H9 (cell line): ENCODE measurements around the gene TMEM200A. TPM values are rescaled to one million over a fixed set of nuclear protein-coding genes. Genes with fewer than 3 reads are reported as not detected.

ENCODE experiments used
- DNase-seq: peaks from one replicate; pipeline ENCODE4 v3.0.0-alpha.2; 2017
- H2AFZ ChIP-seq: one replicate; pipeline ENCODE4 v1.6.1; 2013; ENCODE audit warnings: mild to moderate bottlenecking, low read length, control low read depth, moderate library complexity
- H2AK5ac ChIP-seq: 2 replicates; pipeline ENCODE4 v1.6.1; 2013; ENCODE audit warnings: low read length, control low read depth, mixed read lengths; ENCODE audit not compliant: insufficient read length
- H2BK120ac ChIP-seq: one replicate; pipeline ENCODE4 v1.6.1; 2013; ENCODE audit warnings: low read depth, mild to moderate bottlenecking, low read length, control low read depth, inconsistent platforms; ENCODE audit not compliant: poor library complexity, severe bottlenecking
- H2BK12ac ChIP-seq: 2 replicates; pipeline ENCODE4 v1.6.1; 2013; ENCODE audit warnings: low read length, control low read depth, mixed read lengths, low read depth; ENCODE audit not compliant: insufficient read length
- H2BK15ac ChIP-seq: 2 replicates; pipeline ENCODE4 v1.6.1; 2013; ENCODE audit warnings: low read depth, low read length, control low read depth
- H2BK20ac ChIP-seq: one replicate; pipeline ENCODE4 v1.6.1; 2013; ENCODE audit warnings: low read depth, mild to moderate bottlenecking, low read length, control low read depth, inconsistent platforms; ENCODE audit not compliant: poor library complexity, severe bottlenecking
- H2BK5ac ChIP-seq: 2 replicates; pipeline ENCODE4 v1.6.1; 2013; ENCODE audit warnings: low read length, control low read depth, mixed read lengths; ENCODE audit not compliant: insufficient read length
- H3K14ac ChIP-seq: 2 replicates; pipeline ENCODE4 v1.6.1; 2013; ENCODE audit warnings: low read length, control low read depth; ENCODE audit not compliant: insufficient read depth
- H3K18ac ChIP-seq: 2 replicates; pipeline ENCODE4 v1.6.1; 2013; ENCODE audit warnings: low read depth, mild to moderate bottlenecking, mixed read lengths, low read length, control low read depth; ENCODE audit not compliant: insufficient read length
- H3K23ac ChIP-seq: 2 replicates; pipeline ENCODE4 v1.6.1; 2013; ENCODE audit warnings: low read length, control low read depth, mixed read lengths, low read depth; ENCODE audit not compliant: insufficient read length
- H3K23me2 ChIP-seq: 2 replicates; pipeline ENCODE4 v1.6.1; 2013; ENCODE audit warnings: low read depth, mild to moderate bottlenecking, mixed read lengths, low read length, control low read depth; ENCODE audit not compliant: insufficient read length, poor library complexity, severe bottlenecking
- H3K27ac ChIP-seq: 2 replicates; pipeline ENCODE4 v1.5.1; 2013; ENCODE audit warnings: low read length, control low read depth, mixed read lengths, low read depth; ENCODE audit not compliant: insufficient read length
- H3K27me3 ChIP-seq: 2 replicates; pipeline ENCODE4 v1.6.1; 2013; ENCODE audit warnings: low read length, control low read depth, inconsistent platforms; ENCODE audit not compliant: insufficient read depth
- H3K4ac ChIP-seq: 2 replicates; pipeline ENCODE4 v1.6.1; 2013; ENCODE audit warnings: low read depth, mild to moderate bottlenecking, control low read depth, inconsistent platforms, low read length, moderate library complexity
- H3K4me1 ChIP-seq: 2 replicates; pipeline ENCODE4 v1.6.1; 2013; ENCODE audit warnings: low read length, control low read depth, inconsistent platforms; ENCODE audit not compliant: insufficient read depth
- H3K4me2 ChIP-seq: 2 replicates; pipeline ENCODE4 v1.6.1; 2013; ENCODE audit warnings: low read length, control low read depth, mixed read lengths; ENCODE audit not compliant: insufficient read length, insufficient read depth
- H3K56ac ChIP-seq: 2 replicates; pipeline ENCODE4 v1.6.1; 2013; ENCODE audit warnings: low read depth, mild to moderate bottlenecking, mixed read lengths, low read length, control low read depth; ENCODE audit not compliant: insufficient read length
- H3K79me1 ChIP-seq: 2 replicates; pipeline ENCODE4 v1.6.1; 2013; ENCODE audit warnings: low read depth, mild to moderate bottlenecking, moderate library complexity, low read length, control low read depth, inconsistent platforms; ENCODE audit not compliant: insufficient read depth, poor library complexity, severe bottlenecking
- H3K79me2 ChIP-seq: 2 replicates; pipeline ENCODE4 v1.6.1; 2013; ENCODE audit warnings: low read length, control low read depth, inconsistent platforms; ENCODE audit not compliant: insufficient read depth
- H3K9ac ChIP-seq: 2 replicates; pipeline ENCODE4 v1.6.1; 2013; ENCODE audit warnings: low read length, control low read depth, mixed read lengths; ENCODE audit not compliant: insufficient read length; ENCODE audit errors: extremely low read depth
- H3K9me3 ChIP-seq: one replicate; pipeline ENCODE4 v1.6.1; 2013; ENCODE audit warnings: low read depth, low read length, inconsistent platforms; ENCODE audit not compliant: control insufficient read depth
- H3T11ph ChIP-seq: one replicate; pipeline ENCODE4 v1.6.1; 2013; ENCODE audit warnings: mild to moderate bottlenecking, low read length, control low read depth, inconsistent platforms
- H4K20me1 ChIP-seq: one replicate; pipeline ENCODE4 v1.6.1; 2013; ENCODE audit not compliant: control insufficient read depth, insufficient read length, insufficient read depth
- H4K5ac ChIP-seq: 2 replicates; pipeline ENCODE4 v1.6.1; 2013; ENCODE audit warnings: low read depth, mild to moderate bottlenecking, mixed read lengths, low read length, control low read depth; ENCODE audit not compliant: insufficient read length
- H4K8ac ChIP-seq: replicated peaks from 2 replicates; pipeline ENCODE4 v1.6.1; 2013; ENCODE audit warnings: low read length, control low read depth, mixed read lengths, low read depth; ENCODE audit not compliant: insufficient read length
- H4K91ac ChIP-seq: 2 replicates; pipeline ENCODE4 v1.6.1; 2013; ENCODE audit warnings: low read depth, mild to moderate bottlenecking, moderate library complexity, mixed read lengths, low read length, control low read depth; ENCODE audit not compliant: insufficient read length
- H3K27ac Mint-ChIP-seq, 3 experiments: 2 replicates in 2 of 3; 3 replicates in 1 of 3; pipeline ENCODE4 v1.8.0; 2020 to 2021; ENCODE audit warnings: mixed read lengths in 3 of 3, mild to moderate bottlenecking in 1 of 3, moderate library complexity in 1 of 3
- H3K27me3 Mint-ChIP-seq: 2 replicates; pipeline ENCODE4 v1.8.0; 2021; ENCODE audit warnings: low read depth, mild to moderate bottlenecking, moderate library complexity, mixed read lengths
- H3K36me3 Mint-ChIP-seq, 3 experiments: 2 replicates in 2 of 3; 3 replicates in 1 of 3; pipeline ENCODE4 v1.8.0; 2020 to 2021; ENCODE audit warnings: low read depth in 3 of 3, mixed read lengths in 3 of 3; ENCODE audit not compliant: insufficient read depth in 1 of 3
- H3K4me1 Mint-ChIP-seq, 2 experiments: 2 replicates each; pipeline ENCODE4 v1.8.0; 2020; ENCODE audit warnings: mixed read lengths in 2 of 2
- H3K4me3 Mint-ChIP-seq, 2 experiments: 2 replicates in 1 of 2; 3 replicates in 1 of 2; pipeline ENCODE4 v1.8.0; 2020 to 2021; ENCODE audit warnings: mild to moderate bottlenecking in 2 of 2, mixed read lengths in 2 of 2, moderate library complexity in 1 of 2
- H3K9me3 Mint-ChIP-seq, 2 experiments: 2 replicates in 1 of 2; 3 replicates in 1 of 2; pipeline ENCODE4 v1.8.0; 2020; ENCODE audit warnings: mild to moderate bottlenecking in 2 of 2, mixed read lengths in 2 of 2, moderate library complexity in 1 of 2
- CTCF ChIP-seq: fragments of 200-600 bp; sonication (generic); conservative IDR thresholded peaks from 3 replicates; pipeline ENCODE4 v1.8.0; 2021; ENCODE audit warnings: antibody characterized with exemption, mild to moderate bottlenecking
- WGBS: extraction: QIAGEN DNeasy Blood & Tissue Kit; methylation state at CpG from one replicate; pipeline ENCODE4 v1.1.7; 2013; ENCODE audit warnings: missing lambda C conversion rate, low lambda C conversion rate, mixed read lengths; ENCODE audit not compliant: insufficient read length; ENCODE audit errors: extremely low coverage; 5-methylcytosine and 5-hydroxymethylcytosine counted together
- total RNA-seq: library from RNA; stranded (reverse); gene quantifications from 2 replicates; pipeline ENCODE4 v1.2.1, GENCODE V29; 2021

TMEM200A gene
- total RNA-seq, 1 experiment from 2014 or later = 6.1 TPM

DNA sequence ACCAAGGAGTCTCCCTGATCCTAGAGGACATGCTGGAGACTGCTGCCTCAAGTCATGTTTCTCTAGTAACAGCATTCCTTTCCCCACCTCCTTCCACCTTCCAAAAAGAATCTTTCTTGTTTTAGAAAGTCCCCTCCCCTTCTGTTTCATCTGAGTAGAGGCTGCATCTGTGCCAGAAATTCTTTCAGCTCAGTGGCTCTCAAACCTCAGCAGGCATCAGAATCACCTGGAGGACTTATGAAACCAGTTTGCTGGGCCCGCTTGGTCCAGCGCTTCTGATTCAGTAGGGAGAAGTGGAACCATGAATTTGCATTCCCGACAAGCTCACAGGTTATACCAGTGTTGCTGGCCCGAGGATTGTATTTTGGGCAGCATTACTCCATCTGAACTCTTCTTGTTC, 55.1 kb downstream of the TMEM200A start:
- Histone ChIP-seq H3K27me3 (no peaks in the 10 kb centered on the region), H3K79me1 (no peaks in the 10 kb centered on the region), H3K79me2 (no peaks in the 10 kb centered on the region), H3K27ac (no peak overlapping the region), H3K9me3 (no peaks in the 10 kb centered on the region), H2BK5ac (no peak overlapping the region), H2BK20ac (no peak overlapping the region), H3K4ac (no peak overlapping the region), H2AK5ac (no peak overlapping the region), H4K5ac (no peak overlapping the region), H2BK15ac (no peak overlapping the region), H2BK12ac (no peak overlapping the region), H4K8ac (no peak overlapping the region), H3K23ac (no peak overlapping the region), H3K56ac (no peak overlapping the region), H3K4me2 (no peak overlapping the region), H4K91ac (no peak overlapping the region), H3T11ph (no peak overlapping the region), H3K14ac (no peak overlapping the region), H2BK120ac (no peak overlapping the region), H4K20me1 (no peaks in the 10 kb centered on the region), H3K23me2 (no peaks in the 10 kb centered on the region), H3K18ac (no peak overlapping the region), H3K9ac (no peak overlapping the region), H3K4me1 (peaks cover 6% of the 10 kb centered on the region), H2AFZ (no peak overlapping the region)
- Mint-ChIP-seq H3K27me3 (no peaks in the 10 kb centered on the region), H3K4me1 (peaks cover 21 to 26% of the 10 kb centered on the region in 2 experiments), H3K36me3 (peaks cover 0 to 6% (median 0%) of the 10 kb centered on the region in 3 experiments; a peak in 4 of 7 replicates), H3K4me3 (no peak overlapping the region), H3K9me3 (no peaks in the 10 kb centered on the region), H3K27ac (peak overlapping the region in 1 of 3 experiments; percentile 8; a peak in 2 of 7 replicates)
- no CpG with 5 or more reads among the region's 4 CpGs for WGBS
- TF ChIP-seq CTCF = no peak
- DNase-seq = no peak
